ENCODE results near the gene FCSK. TPM values are rescaled to one million over a fixed set of nuclear protein-coding genes. Genes with fewer than 3 reads are reported as not detected.

The FCSK gene
- 9.3 and 12.8 TPM in 2 replicates for total RNA-seq

GRCh38 chr16:70454222-70455034, at the start of gene FCSK:
Gene FCSK, plus strand, starts transcription at chr16:70454595. Its CDS starts 8,596 bp downstream, at chr16:70463191.

GRCh38 chr16:70438969-70439862, 15.2 kb upstream of the FCSK start, which contains the start of gene ST3GAL2:
Gene ST3GAL2, minus strand, starts transcription at chr16:70439100. Its CDS starts 40,570 bp downstream, at chr16:70398530.

GRCh38 chr16:70523076-70523742, 68.8 kb downstream of the FCSK start, which contains the start of gene COG4:
Gene COG4, minus strand, starts transcription at chr16:70523554. Its CDS starts 11 bp downstream, at chr16:70523543.

GRCh38 chr16:70523743-70524398, 69.5 kb downstream of the FCSK start, which contains the start of gene SF3B3:
Gene SF3B3, plus strand, starts transcription at chr16:70523816. Its CDS starts 2,841 bp downstream, at chr16:70526657.

Other genes with a start within 250 kb of the FCSK start
- gene EXOSC6, start 202.7 kb upstream of the FCSK start, total RNA-seq, result 29.5 and 35.9 TPM in 2 replicates
- gene AARS1, start 165.1 kb upstream of the FCSK start, total RNA-seq, result 229 and 234 TPM in 2 replicates
- gene DDX19B, start 155.4 kb upstream of the FCSK start, total RNA-seq, result 20.8 and 20.9 TPM in 2 replicates
- 46.6 and 57.3 TPM in 2 replicates for gene DDX19A, start 107.7 kb upstream of the FCSK start, total RNA-seq
- 30.0 and 49.2 TPM in 2 replicates for gene ST3GAL2, start 15.5 kb upstream of the FCSK start, total RNA-seq
- 71.9 and 76.6 TPM in 2 replicates for gene COG4, start 69.0 kb downstream of the FCSK start, total RNA-seq
- 89.1 and 138 TPM in 2 replicates for gene SF3B3, start 69.2 kb downstream of the FCSK start, total RNA-seq
- 1.9 and 4.5 TPM in 2 replicates for gene IL34, start 192.0 kb downstream of the FCSK start, total RNA-seq
- 11.6 and 21.1 TPM in 2 replicates for gene MTSS2, start 231.5 kb downstream of the FCSK start, total RNA-seq

Measured in smooth muscle cell of the umbilical artery (primary cell).